HEK293 (cell line): Measurements from ENCODE around the gene GAST.

Source experiments
- CTCF ChIP-seq: fragments of 450-650 bp; formaldehyde crosslinking; IDR thresholded peaks from 2 replicates; pipeline ENCODE4 v1.5.1; 2016; ENCODE audit warnings: missing biosample characterization, missing genetic modification characterization
- KLF16 ChIP-seq: fragments of 450-650 bp; formaldehyde crosslinking; IDR thresholded peaks from 2 replicates; pipeline ENCODE4 v1.5.1; 2017; ENCODE audit warnings: missing biosample characterization, missing genetic modification characterization
- TCF7L2 ChIP-seq: IDR thresholded peaks from 2 replicates; pipeline ENCODE4 v1.6.1; 2011; ENCODE audit warnings: low read depth, mild to moderate bottlenecking, inconsistent platforms, low read length, moderate library complexity, borderline replicate concordance
- ZFP41 ChIP-seq: fragments of 450-650 bp; formaldehyde crosslinking; IDR thresholded peaks from 2 replicates; pipeline ENCODE4 v1.5.1; 2016; ENCODE audit warnings: missing biosample characterization, missing genetic modification characterization, borderline replicate concordance
- ZNF501 ChIP-seq: fragments of 450-650 bp; formaldehyde crosslinking; IDR thresholded peaks from 2 replicates; pipeline ENCODE4 v1.5.1; 2016; ENCODE audit warnings: missing biosample characterization, missing genetic modification characterization
- TF ChIP-seq, protein P1 (sequence below): fragments of 450-650 bp; formaldehyde crosslinking; IDR thresholded peaks from 2 replicates; pipeline ENCODE4 v1.5.1; 2016; ENCODE audit warnings: missing biosample characterization, missing genetic modification characterization

DNA sequence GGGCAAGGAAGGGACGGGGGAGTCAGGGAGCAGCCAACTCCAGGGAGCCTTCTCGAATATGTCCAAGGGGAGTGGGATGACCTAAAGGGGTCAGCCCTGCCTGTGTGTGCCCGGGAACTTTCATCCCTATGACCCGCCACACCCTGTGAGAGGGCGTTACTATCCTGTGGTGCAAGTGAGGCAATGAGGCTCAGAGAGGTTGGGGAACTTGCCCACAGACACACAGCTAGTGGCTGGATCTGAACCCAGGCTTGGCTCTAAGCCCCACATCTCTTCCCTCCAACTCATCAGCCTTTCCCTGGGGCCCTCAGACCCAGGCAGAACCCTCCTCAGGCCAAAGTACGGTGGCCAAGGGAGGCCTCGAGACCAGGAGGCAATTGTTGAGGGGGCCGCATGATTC, 51.2 kb downstream of the GAST start:
- TF ChIP-seq ZNF501 (tag by site-specific recombination) (no peak), CTCF (tag by site-specific recombination) (no peak), KLF16 (tag by site-specific recombination) (no peak), ZFP41 (tag by site-specific recombination) (no peak), TCF7L2 (no peak)
- TF ChIP-seq, protein P1, sequence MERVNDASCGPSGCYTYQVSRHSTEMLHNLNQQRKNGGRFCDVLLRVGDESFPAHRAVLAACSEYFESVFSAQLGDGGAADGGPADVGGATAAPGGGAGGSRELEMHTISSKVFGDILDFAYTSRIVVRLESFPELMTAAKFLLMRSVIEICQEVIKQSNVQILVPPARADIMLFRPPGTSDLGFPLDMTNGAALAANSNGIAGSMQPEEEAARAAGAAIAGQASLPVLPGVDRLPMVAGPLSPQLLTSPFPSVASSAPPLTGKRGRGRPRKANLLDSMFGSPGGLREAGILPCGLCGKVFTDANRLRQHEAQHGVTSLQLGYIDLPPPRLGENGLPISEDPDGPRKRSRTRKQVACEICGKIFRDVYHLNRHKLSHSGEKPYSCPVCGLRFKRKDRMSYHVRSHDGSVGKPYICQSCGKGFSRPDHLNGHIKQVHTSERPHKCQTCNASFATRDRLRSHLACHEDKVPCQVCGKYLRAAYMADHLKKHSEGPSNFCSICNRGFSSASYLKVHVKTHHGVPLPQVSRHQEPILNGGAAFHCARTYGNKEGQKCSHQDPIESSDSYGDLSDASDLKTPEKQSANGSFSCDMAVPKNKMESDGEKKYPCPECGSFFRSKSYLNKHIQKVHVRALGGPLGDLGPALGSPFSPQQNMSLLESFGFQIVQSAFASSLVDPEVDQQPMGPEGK = no peak
